KMS-11 (cell line): ENCODE results near the gene IQCF6.
"Not testable (repeated sequence)": the region's sequence is repeated elsewhere in the genome, so short reads cannot be mapped to it uniquely, and the experiment has no call there.

Experiments used
- H2AFZ ChIP-seq: fragments of 200-600 bp; sonication (generic); 2 replicates; pipeline ENCODE4 v1.6.1; 2016; ENCODE audit warnings: antibody characterized with exemption, mixed run types, low read depth
- H3K27ac ChIP-seq: fragments of 200-600 bp; sonication (generic); 2 replicates; pipeline ENCODE4 v1.6.1; 2016; ENCODE audit warnings: mild to moderate bottlenecking, mixed run types
- H3K27me3 ChIP-seq: fragments of 200-600 bp; sonication (generic); 2 replicates; pipeline ENCODE4 v1.6.1; 2017; ENCODE audit warnings: mild to moderate bottlenecking, low read depth, mixed run types, moderate library complexity; ENCODE audit not compliant: insufficient read depth
- H3K36me3 ChIP-seq: fragments of 200-600 bp; sonication (generic); 2 replicates; pipeline ENCODE4 v1.6.1; 2017; ENCODE audit warnings: mild to moderate bottlenecking, mixed run types; ENCODE audit not compliant: insufficient read depth
- H3K4me1 ChIP-seq: fragments of 200-600 bp; sonication (generic); 2 replicates; pipeline ENCODE4 v1.6.1; 2016; ENCODE audit warnings: mild to moderate bottlenecking, low read depth, mixed run types; ENCODE audit not compliant: poor library complexity, severe bottlenecking
- H3K4me2 ChIP-seq: fragments of 200-600 bp; sonication (generic); 2 replicates; pipeline ENCODE4 v1.7.0; 2016; ENCODE audit warnings: mild to moderate bottlenecking, mixed run types
- H3K4me3 ChIP-seq: fragments of 200-600 bp; sonication (generic); IDR thresholded peaks from 2 replicates; pipeline ENCODE4 v1.6.1; 2017; ENCODE audit warnings: low read depth, low read length, mixed read lengths; ENCODE audit not compliant: insufficient read depth
- H3K79me2 ChIP-seq: fragments of 200-600 bp; sonication (generic); 2 replicates; pipeline ENCODE4 v1.6.1; 2016; ENCODE audit warnings: low read depth, mixed run types; ENCODE audit not compliant: insufficient read depth
- H3K9ac ChIP-seq: fragments of 200-600 bp; sonication (generic); 2 replicates; pipeline ENCODE4 v1.6.1; 2016; ENCODE audit warnings: mild to moderate bottlenecking, mixed run types
- H4K20me1 ChIP-seq: fragments of 200-600 bp; sonication (generic); 2 replicates; pipeline ENCODE4 v1.6.1; 2016; ENCODE audit warnings: mild to moderate bottlenecking, mixed run types; ENCODE audit not compliant: insufficient read depth
- CTCF ChIP-seq: fragments of 200-600 bp; sonication (generic); conservative IDR thresholded peaks from 2 replicates; pipeline ENCODE4 v1.6.1; 2017; ENCODE audit warnings: low read depth, mild to moderate bottlenecking, antibody characterized with exemption, low read length, moderate library complexity, mixed read lengths

The IQCF6 gene

GRCh38 chr3:51748327-51748726 is 30.7 kb downstream of the IQCF6 start:
- Histone ChIP-seq H3K4me1 (peaks cover 10% of the 10 kb centered on the region), H3K79me2 (no peaks in the 10 kb centered on the region), H3K27ac (no peak overlapping the region), H3K4me2 (no peak overlapping the region), H3K36me3 (no peaks in the 10 kb centered on the region), H2AFZ (no peak overlapping the region), H3K27me3 (no peaks in the 10 kb centered on the region), H3K9ac (no peak overlapping the region), H3K4me3 (no peak overlapping the region), H4K20me1 (no peaks in the 10 kb centered on the region)
- TF ChIP-seq CTCF, result no peak

GRCh38 chr3:51747840-51748239 is 31.2 kb downstream of the IQCF6 start:
- H3K4me1 ChIP-seq, result peaks cover 10% of the 10 kb centered on the region
- TF ChIP-seq CTCF, result no peak
- no peaks in the 10 kb centered on the region for H3K79me2 ChIP-seq
- no peaks in the 10 kb centered on the region for H4K20me1 ChIP-seq
- no peaks in the 10 kb centered on the region for H3K36me3 ChIP-seq
- H2AFZ ChIP-seq, result no peak overlapping the region
- H3K4me2 ChIP-seq, result no peak overlapping the region
- no peak overlapping the region for H3K27ac ChIP-seq
- H3K27me3 ChIP-seq, result no peaks in the 10 kb centered on the region
- H3K4me3 ChIP-seq, result no peak overlapping the region
- H3K9ac ChIP-seq, result no peak overlapping the region

GRCh38 chr3:51742978-51743377 is 36.1 kb downstream of the IQCF6 start:
- not testable (repeated sequence) for H3K79me2 ChIP-seq, H3K4me3 ChIP-seq, H2AFZ ChIP-seq, H3K27ac ChIP-seq, H3K4me1 ChIP-seq, H3K4me2 ChIP-seq, H3K27me3 ChIP-seq, H3K9ac ChIP-seq, H3K36me3 ChIP-seq, H4K20me1 ChIP-seq

- H3K4me1 ChIP-seq, H4K20me1 ChIP-seq, H3K79me2 ChIP-seq, H3K27ac ChIP-seq, H3K9ac ChIP-seq, H3K36me3 ChIP-seq, H3K4me3 ChIP-seq, H3K4me2 ChIP-seq, H2AFZ ChIP-seq, H3K27me3 ChIP-seq: not testable (repeated sequence)
These were observed 36.7 kb downstream of the IQCF6 start for GRCh38 chr3:51742320-51742719.

- H3K4me3 ChIP-seq, result no peak overlapping the region
- no peaks in the 10 kb centered on the region for H3K36me3 ChIP-seq
- TF ChIP-seq CTCF, result no peak
- H3K4me2 ChIP-seq, result no peak overlapping the region
- H3K27ac ChIP-seq, result no peak overlapping the region
- H4K20me1 ChIP-seq, result no peaks in the 10 kb centered on the region
- no peak overlapping the region for H3K9ac ChIP-seq
- no peak overlapping the region for H2AFZ ChIP-seq
- H3K27me3 ChIP-seq, result no peaks in the 10 kb centered on the region
- no peaks in the 10 kb centered on the region for H3K79me2 ChIP-seq
- peaks cover 20% of the 10 kb centered on the region for H3K4me1 ChIP-seq
These were observed 39.9 kb downstream of the IQCF6 start for GRCh38 chr3:51739110-51739509.
